HCT116 (cell line): ENCODE measurements around the gene CD160. TPM values are rescaled to one million over a fixed set of nuclear protein-coding genes. Genes with fewer than 3 reads are reported as not detected.
"Not testable (repeated sequence)": the region's sequence is repeated elsewhere in the genome, so short reads cannot be mapped to it uniquely, and the experiment has no call there.

Experiments
- ATAC-seq: fragments of 200-7000 bp; cut with Tn5 transposase; 2 replicates; pipeline ENCODE4 v1.9.1; 2020; ENCODE audit warnings: mild to moderate bottlenecking, moderate library complexity
- BruUV-seq: library from RNA; stranded (reverse); fragments of 400-500 nt; replicated peaks from 2 replicates; lab custom pipeline; 2021; lab: Mats Ljungman, UMichigan
- CTCF ChIA-PET: fragments of 300-600 bp; sonication (Branson Sonifier 250); formaldehyde crosslinking; loops from one replicate; lab custom pipeline; 2021; ENCODE audit warnings: antibody characterized with exemption; lab: Charles Lee
- POLR2A ChIA-PET: fragments of 300-600, 350-600 bp; sonication (Branson Sonifier 250); formaldehyde crosslinking; loops from one replicate; lab custom pipeline; 2021; ENCODE audit warnings: antibody characterized with exemption; lab: Charles Lee
- RAD21 ChIA-PET, 2 experiments: fragments of 300-600 bp; sonication (Branson Sonifier 250); formaldehyde crosslinking; loops; one replicate each; lab custom pipeline; 2023; ENCODE audit warnings: low total read pairs in 2 of 2; ENCODE audit not compliant: uncharacterized antibody in 2 of 2, unreplicated experiment in 2 of 2, low non-redundant PET in 1 of 2; lab: Charles Lee
- DNase-seq: peaks from one replicate; pipeline ENCODE4 v3.0.0-alpha.2; 2010; ENCODE audit warnings: low read depth, low spot score
- H2AFZ ChIP-seq: fragments of 200-600 bp; shearing (Covaris generic), sonication (generic); 2 replicates; pipeline ENCODE4 v1.6.1; 2017; ENCODE audit warnings: low read depth, mixed run types, mixed read lengths, antibody characterized with exemption, low read length; ENCODE audit not compliant: poor library complexity, severe bottlenecking
- H3K27ac ChIP-seq: 2 replicates; pipeline ENCODE4 v1.5.1; 2012; ENCODE audit warnings: low read depth, low read length
- H3K27me3 ChIP-seq: fragments of 200-600 bp; sonication (generic); 2 replicates; pipeline ENCODE4 v1.6.1; 2016; ENCODE audit warnings: mixed run types, low read length, mixed read lengths; ENCODE audit not compliant: insufficient read depth
- H3K36me3 ChIP-seq, 2 experiments: fragments of 200-500 bp in 1 of 2; fragments of 200-600 bp in 1 of 2; sonication (Bioruptor generic) in 1 of 2; sonication (generic) in 1 of 2; 2 replicates each; pipeline versions ENCODE4 v1.5.1 to v1.6.1; 2014 to 2016; ENCODE audit warnings: low read length in 2 of 2, inconsistent platforms in 1 of 2, mixed read lengths in 1 of 2, mixed run types in 1 of 2; ENCODE audit not compliant: insufficient read depth in 2 of 2, control insufficient read depth in 1 of 2
- H3K4me1 ChIP-seq, 2 experiments: fragments of 200-600 bp in 1 of 2; sonication (generic) in 1 of 2; 2 replicates each; pipeline versions ENCODE4 v1.5.1 to v1.6.1; 2012 to 2017; ENCODE audit warnings: low read length in 2 of 2, inconsistent platforms in 1 of 2, mild to moderate bottlenecking in 1 of 2, mixed read lengths in 1 of 2, mixed run types in 1 of 2, moderate library complexity in 1 of 2; ENCODE audit not compliant: insufficient read depth in 2 of 2, control insufficient read depth in 1 of 2
- H3K4me2 ChIP-seq: fragments of 200-600 bp; sonication (generic); 2 replicates; pipeline ENCODE4 v1.6.1; 2017; ENCODE audit warnings: mixed run types, low read length, mixed read lengths
- H3K4me3 ChIP-seq, 2 experiments: fragments of 200-600 bp in 1 of 2; sonication (generic) in 1 of 2; replicated peaks in 1 of 2; 2 replicates each; pipeline ENCODE4 v1.5.1; 2011 to 2016; ENCODE audit warnings: low read length in 2 of 2, control low read depth in 1 of 2, low read depth in 1 of 2, mild to moderate bottlenecking in 1 of 2, mixed read lengths in 1 of 2, mixed run types in 1 of 2
- H3K79me2 ChIP-seq: fragments of 200-600 bp; sonication (generic); 2 replicates; pipeline ENCODE4 v1.6.1; 2017; ENCODE audit warnings: mild to moderate bottlenecking, mixed run types, low read length, moderate library complexity, mixed read lengths; ENCODE audit not compliant: insufficient read depth
- H3K9ac ChIP-seq: fragments of 200-600 bp; sonication (generic); 2 replicates; pipeline ENCODE4 v1.6.1; 2016; ENCODE audit warnings: low read length, mixed read lengths
- H3K9me2 ChIP-seq: fragments of 200-600 bp; sonication (generic), shearing (Covaris generic); 2 replicates; pipeline ENCODE4 v1.6.1; 2017; ENCODE audit warnings: mixed run types, mild to moderate bottlenecking, moderate library complexity; ENCODE audit not compliant: insufficient read depth
- H3K9me3 ChIP-seq, 2 experiments: fragments of 200-500 bp in 1 of 2; fragments of 200-600 bp in 1 of 2; sonication (Bioruptor generic) in 1 of 2; sonication (generic) in 1 of 2; 2 replicates each; pipeline ENCODE4 v1.6.1; 2014 to 2017; ENCODE audit warnings: low read length in 2 of 2, mixed read lengths in 2 of 2, inconsistent platforms in 1 of 2, low read depth in 1 of 2, mild to moderate bottlenecking in 1 of 2, mixed run types in 1 of 2, moderate library complexity in 1 of 2; ENCODE audit not compliant: control insufficient read depth in 1 of 2, insufficient read depth in 1 of 2
- H4K20me1 ChIP-seq: fragments of 200-600 bp; sonication (generic), shearing (Covaris generic); 2 replicates; pipeline ENCODE4 v1.6.1; 2017; ENCODE audit warnings: mixed run types, mild to moderate bottlenecking, moderate library complexity; ENCODE audit not compliant: insufficient read depth
- ELF1 ChIP-seq: IDR thresholded peaks from 2 replicates; pipeline ENCODE4 v1.6.1; 2012; ENCODE audit warnings: low read depth, borderline replicate concordance
- EZH2phosphoT487 ChIP-seq: fragments of 200-600 bp; IDR thresholded peaks from 2 replicates; pipeline ENCODE4 v1.6.1; 2018; ENCODE audit warnings: antibody characterized with exemption, borderline replicate concordance
- FOSL1 ChIP-seq: IDR thresholded peaks from 2 replicates; pipeline ENCODE4 v1.6.1; 2012; ENCODE audit warnings: low read depth
- JUND ChIP-seq: IDR thresholded peaks from 2 replicates; pipeline ENCODE4 v1.6.1; 2012
- RAD21 ChIP-seq: IDR thresholded peaks from 2 replicates; pipeline ENCODE4 v1.6.1; 2012; ENCODE audit warnings: low read depth, mild to moderate bottlenecking
- SIN3A ChIP-seq: IDR thresholded peaks from 2 replicates; pipeline ENCODE4 v1.6.1; 2012; ENCODE audit warnings: low read depth
- TCF7L2 ChIP-seq: IDR thresholded peaks from 2 replicates; pipeline ENCODE4 v1.7.0; 2011; ENCODE audit warnings: borderline replicate concordance, inconsistent platforms; ENCODE audit not compliant: insufficient read depth, insufficient read length; ENCODE audit errors: extremely low read depth
- ZFX ChIP-seq: fragments of 450-650 bp; IDR thresholded peaks from 2 replicates; pipeline ENCODE4 v1.6.1; 2017
- ZNF274 ChIP-seq: fragments of 200-500 bp; sonication (Bioruptor generic); IDR thresholded peaks from 2 replicates; pipeline ENCODE4 v1.6.1; 2014; ENCODE audit warnings: mild to moderate bottlenecking, low read depth, low read length, inconsistent platforms
- intact Hi-C: fragments of 100-400 bp; cut with micrococcal nuclease; formaldehyde crosslinking; loops from 2 replicates; pipeline ENCODE4 v1.10.0; 2022
- total RNA-seq: library from RNA; stranded (reverse); gene quantifications from one replicate; pipeline ENCODE4 v1.2.1, GENCODE V29; 2021; ENCODE audit not compliant: unreplicated experiment
- TF ChIP-seq, protein P1 (sequence below): IDR thresholded peaks from 2 replicates; pipeline ENCODE4 v1.6.1; 2012; ENCODE audit warnings: low read depth

The CD160 gene
- total RNA-seq, 1 experiment from 2014 or later, result not detected

- H3K9me2 ChIP-seq, H2AFZ ChIP-seq, H3K4me3 ChIP-seq, H4K20me1 ChIP-seq, RAD21 ChIA-PET, CTCF ChIA-PET, H3K36me3 ChIP-seq, BruUV-seq, POLR2A ChIA-PET, H3K9me3 ChIP-seq, H3K4me2 ChIP-seq, H3K27me3 ChIP-seq, H3K27ac ChIP-seq, H3K9ac ChIP-seq, H3K79me2 ChIP-seq, ATAC-seq, DNase-seq: not testable (repeated sequence)
- peaks cover 0 to 13% of the 10 kb centered on the region in 2 experiments; a peak in 2 of 4 replicates for H3K4me1 ChIP-seq
- intact Hi-C loops, result loop anchor here (10.0 kb wide), 1 partner anchor 131 kb away; no protein-coding TSS in a partner anchor
Measured at GRCh38 chr1:145726193-145726592, 6.9 kb downstream of the CD160 start.

- Histone ChIP-seq H3K4me1 (peaks cover 0 to 7% of the 10 kb centered on the region in 2 experiments; a peak in 2 of 4 replicates), H3K9me3 (no peaks in the 10 kb centered on the region), H3K4me2 (no peak overlapping the region), H3K9ac (no peak overlapping the region), H2AFZ (no peak overlapping the region), H3K27me3 (no peaks in the 10 kb centered on the region), H3K79me2 (no peaks in the 10 kb centered on the region), H3K36me3 (no peaks in the 10 kb centered on the region), H3K9me2 (no peaks in the 10 kb centered on the region), H3K27ac (no peak overlapping the region), H3K4me3 (no peak overlapping the region), H4K20me1 (no peaks in the 10 kb centered on the region)
- RAD21 ChIA-PET, result no interaction called here
- no peak for ATAC-seq
- no peak for DNase-seq
- intact Hi-C loops, result loop anchor here (10.0 kb wide), 1 partner anchor 134 kb away; no protein-coding TSS in a partner anchor
- POLR2A ChIA-PET, result no interaction called here
- TF ChIP-seq RAD21 (no peak), ZNF274 (no peak), SIN3A (no peak), FOSL1 (no peak), JUND (no peak), ELF1 (no peak), ZFX (no peak), TCF7L2 (no peak), EZH2phosphoT487 (no peak)
- TF ChIP-seq, protein P1, sequence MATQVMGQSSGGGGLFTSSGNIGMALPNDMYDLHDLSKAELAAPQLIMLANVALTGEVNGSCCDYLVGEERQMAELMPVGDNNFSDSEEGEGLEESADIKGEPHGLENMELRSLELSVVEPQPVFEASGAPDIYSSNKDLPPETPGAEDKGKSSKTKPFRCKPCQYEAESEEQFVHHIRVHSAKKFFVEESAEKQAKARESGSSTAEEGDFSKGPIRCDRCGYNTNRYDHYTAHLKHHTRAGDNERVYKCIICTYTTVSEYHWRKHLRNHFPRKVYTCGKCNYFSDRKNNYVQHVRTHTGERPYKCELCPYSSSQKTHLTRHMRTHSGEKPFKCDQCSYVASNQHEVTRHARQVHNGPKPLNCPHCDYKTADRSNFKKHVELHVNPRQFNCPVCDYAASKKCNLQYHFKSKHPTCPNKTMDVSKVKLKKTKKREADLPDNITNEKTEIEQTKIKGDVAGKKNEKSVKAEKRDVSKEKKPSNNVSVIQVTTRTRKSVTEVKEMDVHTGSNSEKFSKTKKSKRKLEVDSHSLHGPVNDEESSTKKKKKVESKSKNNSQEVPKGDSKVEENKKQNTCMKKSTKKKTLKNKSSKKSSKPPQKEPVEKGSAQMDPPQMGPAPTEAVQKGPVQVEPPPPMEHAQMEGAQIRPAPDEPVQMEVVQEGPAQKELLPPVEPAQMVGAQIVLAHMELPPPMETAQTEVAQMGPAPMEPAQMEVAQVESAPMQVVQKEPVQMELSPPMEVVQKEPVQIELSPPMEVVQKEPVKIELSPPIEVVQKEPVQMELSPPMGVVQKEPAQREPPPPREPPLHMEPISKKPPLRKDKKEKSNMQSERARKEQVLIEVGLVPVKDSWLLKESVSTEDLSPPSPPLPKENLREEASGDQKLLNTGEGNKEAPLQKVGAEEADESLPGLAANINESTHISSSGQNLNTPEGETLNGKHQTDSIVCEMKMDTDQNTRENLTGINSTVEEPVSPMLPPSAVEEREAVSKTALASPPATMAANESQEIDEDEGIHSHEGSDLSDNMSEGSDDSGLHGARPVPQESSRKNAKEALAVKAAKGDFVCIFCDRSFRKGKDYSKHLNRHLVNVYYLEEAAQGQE, result no peak
- CTCF ChIA-PET, result no interaction called here
- no TSS peak for BruUV-seq
Measured at GRCh38 chr1:145729196-145729595, 9.9 kb downstream of the CD160 start.
